Uterus (tissue), 4 donors: ENCODE measurements around the gene HOXC5. TPM values are rescaled to one million over a fixed set of nuclear protein-coding genes. Genes with fewer than 3 reads are reported as not detected.
A peak's percentile ranks its signal among the peaks of the same experiment; 100 is the strongest.

ENCODE experiments used
- DNase-seq, 2 donors: peaks; one replicate each; pipeline ENCODE4 v3.0.0-alpha.2; 2019 to 2020
- H3K27ac ChIP-seq, 2 donors: fragments of 200-600 bp; sonication (generic); 1 replicate in 1 of 2; 2 replicates in 1 of 2; pipeline ENCODE4 v1.5.1; 2016 to 2018
- H3K27me3 ChIP-seq, 2 donors: fragments of 200-600 bp; sonication (generic); one replicate each; pipeline ENCODE4 v1.5.1; 2018 to 2019; ENCODE audit warnings: control low read depth in 1 of 2
- H3K36me3 ChIP-seq, 2 donors: fragments of 200-600 bp; sonication (generic); one replicate each; pipeline ENCODE4 v1.5.1; 2019; ENCODE audit warnings: control low read depth in 1 of 2
- H3K4me1 ChIP-seq, 2 donors: fragments of 200-600 bp; sonication (generic); one replicate each; pipeline ENCODE4 v1.5.1; 2018 to 2019; ENCODE audit warnings: control low read depth in 1 of 2
- H3K4me3 ChIP-seq, 2 donors: fragments of 200-600 bp; sonication (generic); 1 replicate in 1 of 2; 2 replicates in 1 of 2; pipeline ENCODE4 v1.5.1; 2018 to 2019; ENCODE audit warnings: mild to moderate bottlenecking in 1 of 2
- H3K9me3 ChIP-seq, 2 donors: fragments of 200-600 bp; sonication (generic); one replicate each; pipeline ENCODE4 v1.5.1; 2019; ENCODE audit warnings: control low read depth in 1 of 2
- POLR2A ChIP-seq, 2 donors: fragments of 450-650 bp; IDR thresholded peaks; one replicate each; pipeline ENCODE4 v1.6.1; 2016; ENCODE audit warnings: antibody characterized with exemption in 2 of 2, mild to moderate bottlenecking in 1 of 2, moderate library complexity in 1 of 2
- intact Hi-C: fragments of 100-400 bp; cut with DNase I; formaldehyde crosslinking; loops from one replicate; pipeline ENCODE4 v1.15.1; 2023; ENCODE audit warnings: low total_unique reads
- total RNA-seq, 4 donors: library from RNA; depleted of rRNA in 3 of 4; stranded (reverse); fragments of >200 nt in 3 of 4; gene quantifications; one replicate each; pipeline versions ENCODE4 v1.1.0 to v1.2.4, GENCODE V29; 2014 to 2023
- TF ChIP-seq, protein P1 (sequence below), 4 experiments: fragments of 200-600 bp in 2 of 4; fragments of 450-650 bp in 2 of 4; sonication (generic) in 2 of 4; IDR thresholded peaks; one replicate each; pipeline ENCODE4 v1.5.1; 2016 to 2019; ENCODE audit warnings: antibody characterized with exemption in 4 of 4, mild to moderate bottlenecking in 2 of 4, moderate library complexity in 1 of 4
- donor health status: DM: yes; HTN: yes; CAD: no.

Gene HOXC5
- total RNA-seq, 4 donors from 2014 or later = 3.5 to 10.2 TPM; not detected in 2

DNA sequence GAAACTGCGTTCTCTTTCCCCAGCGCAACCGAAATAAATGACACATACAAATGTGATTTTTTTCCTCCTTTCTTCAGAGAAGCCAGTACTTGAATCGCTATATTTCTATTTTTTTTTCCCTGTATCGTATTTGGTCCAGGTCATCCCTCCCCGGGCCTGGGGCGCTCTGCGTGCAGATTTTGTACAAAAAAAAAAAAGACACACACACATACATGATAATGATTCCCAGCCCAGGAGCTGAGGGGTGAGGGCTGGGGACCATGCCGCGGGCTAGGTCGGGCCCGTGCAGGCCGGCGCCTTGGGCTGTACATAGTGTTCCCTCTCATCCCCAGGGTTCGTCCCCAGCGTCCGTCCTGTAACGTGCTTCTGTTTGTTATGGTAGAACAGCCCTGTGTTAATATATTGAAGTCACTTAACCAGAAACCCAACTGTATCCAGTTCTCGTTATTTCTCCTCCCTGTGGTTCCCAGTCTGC is 29.9 kb upstream of the HOXC5 start:
- Histone ChIP-seq H3K4me3 (no peak overlapping the region), H3K9me3 (no peaks in the 10 kb centered on the region), H3K4me1 (peaks cover 0 to 5% of the 10 kb centered on the region in 2 donors), H3K27me3 (peaks cover 28 to 41% of the 10 kb centered on the region in 2 donors), H3K36me3 (no peaks in the 10 kb centered on the region), H3K27ac (no peak overlapping the region)
- intact Hi-C loops = no loop called here
- no peak for DNase-seq
- no peak for TF ChIP-seq POLR2A (IDR thresholded peaks at IDR 0.05)
- TF ChIP-seq, protein P1, sequence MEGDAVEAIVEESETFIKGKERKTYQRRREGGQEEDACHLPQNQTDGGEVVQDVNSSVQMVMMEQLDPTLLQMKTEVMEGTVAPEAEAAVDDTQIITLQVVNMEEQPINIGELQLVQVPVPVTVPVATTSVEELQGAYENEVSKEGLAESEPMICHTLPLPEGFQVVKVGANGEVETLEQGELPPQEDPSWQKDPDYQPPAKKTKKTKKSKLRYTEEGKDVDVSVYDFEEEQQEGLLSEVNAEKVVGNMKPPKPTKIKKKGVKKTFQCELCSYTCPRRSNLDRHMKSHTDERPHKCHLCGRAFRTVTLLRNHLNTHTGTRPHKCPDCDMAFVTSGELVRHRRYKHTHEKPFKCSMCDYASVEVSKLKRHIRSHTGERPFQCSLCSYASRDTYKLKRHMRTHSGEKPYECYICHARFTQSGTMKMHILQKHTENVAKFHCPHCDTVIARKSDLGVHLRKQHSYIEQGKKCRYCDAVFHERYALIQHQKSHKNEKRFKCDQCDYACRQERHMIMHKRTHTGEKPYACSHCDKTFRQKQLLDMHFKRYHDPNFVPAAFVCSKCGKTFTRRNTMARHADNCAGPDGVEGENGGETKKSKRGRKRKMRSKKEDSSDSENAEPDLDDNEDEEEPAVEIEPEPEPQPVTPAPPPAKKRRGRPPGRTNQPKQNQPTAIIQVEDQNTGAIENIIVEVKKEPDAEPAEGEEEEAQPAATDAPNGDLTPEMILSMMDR (IDR thresholded peaks at IDR 0.05) = no peak

DNA sequence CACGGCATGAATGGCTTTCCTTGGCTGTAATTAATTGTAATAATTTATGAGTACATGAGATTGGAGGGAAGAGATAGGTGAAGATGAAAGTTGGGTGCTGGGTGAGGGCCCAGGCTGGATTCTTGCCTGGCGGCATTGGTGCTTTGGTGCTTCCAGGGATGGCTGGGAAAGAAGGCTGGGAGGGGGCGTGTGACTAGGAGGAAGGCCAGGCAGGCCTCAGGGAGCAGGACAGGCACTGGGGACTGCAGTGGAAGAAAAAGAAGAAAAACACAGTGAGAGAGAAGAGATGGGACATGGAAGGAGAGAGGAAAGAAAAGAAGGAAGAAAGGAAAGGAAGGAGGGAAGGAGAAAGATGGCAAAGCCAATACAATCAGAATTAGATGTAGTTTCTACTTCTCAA is 29.2 kb upstream of the HOXC5 start:
- H3K27me3 ChIP-seq = peaks cover 28 to 40% of the 10 kb centered on the region in 2 donors
- no peaks in the 10 kb centered on the region for H3K9me3 ChIP-seq
- DNase-seq = no peak
- H3K4me1 ChIP-seq = peaks cover 0 to 5% of the 10 kb centered on the region in 2 donors
- H3K36me3 ChIP-seq = no peaks in the 10 kb centered on the region
- intact Hi-C loops = no loop called here
- no peak overlapping the region for H3K27ac ChIP-seq
- no peak overlapping the region for H3K4me3 ChIP-seq
- no peak for TF ChIP-seq POLR2A (IDR thresholded peaks at IDR 0.05)
- TF ChIP-seq, protein P1 (IDR thresholded peaks at IDR 0.05) = no peak

DNA sequence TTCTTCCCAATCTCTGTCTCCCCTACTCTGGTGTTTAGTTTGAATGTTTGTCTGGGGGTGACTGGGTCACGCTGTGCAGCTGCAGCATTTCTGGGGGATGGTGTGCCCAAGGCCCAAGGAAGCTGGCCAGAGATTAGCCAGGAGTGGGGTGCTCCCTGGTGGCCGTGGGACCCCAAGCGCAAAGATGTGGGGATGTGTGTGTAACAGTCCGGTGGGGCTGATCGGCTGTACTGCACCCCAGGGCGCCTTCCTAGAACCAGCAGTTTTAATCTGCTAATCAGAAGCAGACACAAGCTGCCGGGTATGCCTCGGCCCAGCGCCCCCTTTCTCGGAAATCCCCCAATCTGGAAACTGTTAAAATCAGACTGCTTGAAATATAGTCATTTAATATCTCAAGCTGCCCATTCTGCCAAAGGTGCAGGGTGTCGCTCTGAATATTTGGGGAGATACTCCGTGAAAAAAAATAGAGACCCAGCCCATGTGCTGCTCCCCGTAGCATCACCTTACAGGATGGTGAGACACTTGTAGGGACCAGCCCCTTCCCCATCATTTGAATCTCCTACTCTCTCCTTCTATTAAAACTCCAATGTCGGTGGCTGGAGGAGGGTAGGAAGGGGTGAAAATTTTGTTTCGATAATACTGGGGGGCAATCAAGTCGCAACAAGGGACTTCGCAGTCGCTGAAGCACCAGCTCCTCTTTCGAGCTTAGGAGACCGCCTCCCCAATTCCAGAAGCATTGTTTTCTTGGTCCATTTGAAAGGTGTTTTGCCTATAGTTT is 28.6 kb upstream of the HOXC5 start:
- TF ChIP-seq, protein P1 (IDR thresholded peaks at IDR 0.05) = peak in 1 of 4 experiments; percentile 15
- TF ChIP-seq POLR2A (IDR thresholded peaks at IDR 0.05) = no peak
- no peak overlapping the region for H3K27ac ChIP-seq
- H3K36me3 ChIP-seq = no peaks in the 10 kb centered on the region
- H3K27me3 ChIP-seq = peaks cover 23 to 35% of the 10 kb centered on the region in 2 donors
- no peaks in the 10 kb centered on the region for H3K9me3 ChIP-seq
- H3K4me1 ChIP-seq = peaks cover 0 to 5% of the 10 kb centered on the region in 2 donors
- intact Hi-C loops = no loop called here
- H3K4me3 ChIP-seq = no peak overlapping the region
- DNase-seq = no peak

DNA sequence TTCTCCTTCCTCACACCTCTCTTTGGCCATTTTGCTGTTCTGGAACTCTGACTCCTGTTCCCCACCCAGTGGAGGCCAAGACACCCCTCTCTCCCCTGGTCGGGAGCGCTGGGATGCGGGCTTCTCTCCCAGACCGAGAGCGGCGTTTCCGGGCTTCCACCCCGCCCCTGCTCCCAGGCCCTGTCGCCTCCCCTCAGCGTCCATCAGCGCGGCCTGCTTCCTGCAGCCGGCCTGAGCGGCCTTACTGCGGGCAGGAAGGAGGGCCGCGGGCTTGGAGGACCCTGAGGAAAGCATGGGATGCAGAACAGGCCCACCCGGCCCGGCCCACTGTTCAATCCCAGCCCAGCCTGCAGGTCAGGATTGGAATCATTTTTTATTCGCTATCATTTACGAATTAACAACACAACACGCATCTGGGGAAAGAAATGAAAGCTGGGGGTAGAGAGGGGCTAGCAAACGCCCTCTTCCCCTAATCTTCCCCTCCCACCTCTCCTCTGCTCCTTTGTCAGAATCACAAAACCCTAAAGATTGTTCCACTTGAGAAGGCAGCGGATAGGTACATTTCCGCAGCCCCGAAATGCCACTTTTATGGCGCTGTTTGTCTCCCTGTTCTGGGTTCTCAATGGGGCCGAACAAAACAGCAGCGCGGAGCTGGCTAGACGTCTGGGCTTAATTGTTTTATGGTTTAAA is 27.9 kb upstream of the HOXC5 start:
- TF ChIP-seq POLR2A (IDR thresholded peaks at IDR 0.05) = no peak
- TF ChIP-seq, protein P1 (IDR thresholded peaks at IDR 0.05) = no peak
- Histone ChIP-seq H3K4me1 (peaks cover 0 to 5% of the 10 kb centered on the region in 2 donors), H3K27ac (no peak overlapping the region), H3K27me3 (peaks cover 17 to 36% of the 10 kb centered on the region in 2 donors), H3K36me3 (no peaks in the 10 kb centered on the region), H3K9me3 (no peaks in the 10 kb centered on the region), H3K4me3 (no peak overlapping the region)
- intact Hi-C loops = loop anchor here (5.0 kb wide), 1 partner anchor 187 kb away; no protein-coding TSS in a partner anchor
- DNase-seq = no peak

DNA sequence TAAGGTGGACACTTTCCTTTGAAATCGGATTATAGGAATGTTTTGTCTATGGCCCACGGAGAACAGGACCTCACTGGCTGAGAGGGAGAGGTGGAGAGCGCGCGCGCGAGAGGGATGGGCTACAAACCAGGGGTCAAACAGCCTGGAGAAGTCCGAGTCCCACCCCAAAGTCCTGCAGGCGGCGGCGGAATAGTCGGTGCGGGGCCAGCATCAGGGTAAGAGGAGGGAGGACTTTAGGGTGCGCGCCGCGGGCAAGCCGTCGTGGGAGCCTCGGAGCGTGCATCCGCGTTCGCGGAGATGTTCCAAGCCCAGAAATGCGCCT is 27.4 kb upstream of the HOXC5 start:
- peaks cover 0 to under 1% of the 10 kb centered on the region in 2 donors for H3K4me1 ChIP-seq
- intact Hi-C loops = loop anchor here (5.0 kb wide), 1 partner anchor 187 kb away; no protein-coding TSS in a partner anchor
- no peaks in the 10 kb centered on the region for H3K9me3 ChIP-seq
- H3K4me3 ChIP-seq = no peak overlapping the region
- peaks cover 12 to 33% of the 10 kb centered on the region in 2 donors for H3K27me3 ChIP-seq
- TF ChIP-seq, protein P1 (IDR thresholded peaks at IDR 0.05) = no peak
- no peak for TF ChIP-seq POLR2A (IDR thresholded peaks at IDR 0.05)
- no peak for DNase-seq
- no peaks in the 10 kb centered on the region for H3K36me3 ChIP-seq
- H3K27ac ChIP-seq = no peak overlapping the region
